Small intestine (tissue), 7 donors: ENCODE results near the gene ZNF280D. TPM values are rescaled to one million over a fixed set of nuclear protein-coding genes. Genes with fewer than 3 reads are reported as not detected.

Source experiments
- DNase-seq, 2 donors: peaks; one replicate each; pipeline versions ENCODE4 v3.0.0 to v3.0.0-alpha.2; 2013
- FAIRE-seq: peaks from 2 replicates; lab custom pipeline; 2012; peaks lifted over from hg19 to GRCh38; lab: Jason Lieb, UNC
- H3K27ac ChIP-seq, 3 donors: one replicate each; pipeline ENCODE4 v1.5.1; 2013; ENCODE audit warnings: low read length in 2 of 3, mild to moderate bottlenecking in 2 of 3, control low read depth in 1 of 3, inconsistent platforms in 1 of 3, low read depth in 1 of 3, moderate library complexity in 1 of 3
- H3K27me3 ChIP-seq, 3 donors: one replicate each; pipeline ENCODE4 v1.6.1; 2013; ENCODE audit warnings: low read length in 3 of 3, inconsistent platforms in 1 of 3; ENCODE audit not compliant: control insufficient read depth in 3 of 3, insufficient read depth in 3 of 3
- H3K36me3 ChIP-seq, 3 donors: one replicate each; pipeline ENCODE4 v1.6.1; 2013; ENCODE audit warnings: low read length in 3 of 3, inconsistent platforms in 1 of 3, low read depth in 1 of 3, mild to moderate bottlenecking in 1 of 3, moderate library complexity in 1 of 3; ENCODE audit not compliant: control insufficient read depth in 3 of 3, insufficient read depth in 2 of 3
- H3K4me1 ChIP-seq, 3 donors: one replicate each; pipeline ENCODE4 v1.6.1; 2013; ENCODE audit warnings: low read length in 2 of 3, inconsistent platforms in 1 of 3, low read depth in 1 of 3, mild to moderate bottlenecking in 1 of 3, moderate library complexity in 1 of 3; ENCODE audit not compliant: control insufficient read depth in 3 of 3, insufficient read depth in 2 of 3
- H3K4me3 ChIP-seq, 3 donors: one replicate each; pipeline ENCODE4 v1.5.1; 2013; ENCODE audit warnings: low read length in 3 of 3, control low read depth in 1 of 3, inconsistent platforms in 1 of 3, low read depth in 1 of 3, mild to moderate bottlenecking in 1 of 3, moderate library complexity in 1 of 3
- H3K9me3 ChIP-seq, 2 donors: one replicate each; pipeline ENCODE4 v1.6.1; 2013; ENCODE audit warnings: low read depth in 1 of 2, low read length in 1 of 2; ENCODE audit not compliant: control insufficient read depth in 2 of 2, insufficient read depth in 1 of 2
- WGBS, 3 donors: extraction: QIAGEN DNeasy Blood & Tissue Kit; methylation state at CpG; one replicate each; pipeline ENCODE4 v1.1.7; 2013; 5-methylcytosine and 5-hydroxymethylcytosine counted together
- polyA plus RNA-seq, 4 donors: library from polyadenylated mRNA; stranded (reverse) in 3 of 4; unstranded in 1 of 4; fragments of 200-250 nt in 3 of 4; fragments of 120-200 nt in 1 of 4; gene quantifications; one replicate each; pipeline versions ENCODE4 v1.2.1 to v1.2.3, GENCODE V29; 2013
- donor health status: healthy with polysubstance abuse.
- donor health status: control.
- donor health status: control.
- donor health status: Bipolar disorder and iron deficiency.
- donor health status: healthy.

Gene ZNF280D
- polyA plus RNA-seq, 4 donors: 6.8 to 44.4 (median 11.0) TPM

DNA sequence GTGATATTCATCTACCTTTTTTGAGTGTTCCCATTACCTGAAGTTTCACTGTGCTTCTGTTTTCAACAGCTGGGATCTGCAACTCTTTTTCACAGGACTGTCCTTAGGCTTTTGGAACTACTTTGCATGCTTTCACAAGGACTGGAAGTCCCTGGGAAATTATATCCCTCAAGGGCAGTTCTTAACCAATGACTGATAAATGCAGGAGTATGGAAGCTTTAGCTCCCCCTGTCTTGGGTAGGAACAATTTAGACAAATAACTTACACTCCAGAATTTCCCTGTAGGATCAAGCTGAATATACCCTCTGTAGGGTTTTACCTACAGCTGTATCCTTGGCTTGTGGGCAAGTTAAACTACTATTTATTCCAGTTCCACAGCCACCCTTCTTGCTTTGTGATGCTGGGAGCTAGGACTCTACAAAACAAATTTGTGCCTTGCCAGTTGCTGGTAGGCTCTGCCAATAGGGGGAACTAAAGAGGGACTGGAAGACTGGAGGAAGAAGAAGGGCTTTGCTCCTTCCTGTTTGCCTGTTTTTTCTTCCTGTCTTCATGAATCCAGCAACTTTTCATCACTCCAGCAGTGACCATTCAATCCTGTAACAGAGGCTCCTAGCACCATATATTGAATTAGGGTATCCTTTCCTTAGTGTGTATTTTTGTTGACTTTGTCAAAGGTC lies 6.8 kb upstream of the ZNF280D start:
- no peak for FAIRE-seq
- Histone ChIP-seq H3K4me1 (peaks cover 0 to 5% (median 0%) of the 10 kb centered on the region in 3 donors), H3K27me3 (no peaks in the 10 kb centered on the region), H3K9me3 (no peaks in the 10 kb centered on the region), H3K4me3 (no peak overlapping the region), H3K36me3 (no peaks in the 10 kb centered on the region), H3K27ac (no peak overlapping the region)
- no peak for DNase-seq

DNA sequence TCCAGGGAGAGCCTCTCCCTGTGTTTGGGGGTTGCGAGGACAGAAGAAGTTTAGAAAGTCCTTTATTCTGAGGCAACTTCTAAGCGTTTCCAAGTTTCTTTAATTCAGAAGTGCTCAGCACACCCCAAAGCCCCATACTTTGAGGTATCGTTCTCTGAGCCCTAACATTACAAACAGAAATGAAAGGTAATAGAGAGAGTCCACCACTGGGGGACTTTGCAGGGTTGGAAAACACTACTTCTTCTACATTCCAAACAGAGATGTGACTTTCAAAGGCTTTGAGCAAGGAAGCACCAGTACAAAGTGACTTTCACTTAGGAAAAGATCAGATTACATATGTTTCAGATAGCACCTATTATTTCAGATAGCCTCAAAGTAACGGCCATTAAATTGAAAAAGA lies 6.2 kb upstream of the ZNF280D start:
- no peaks in the 10 kb centered on the region for H3K36me3 ChIP-seq
- H3K4me1 ChIP-seq: peaks cover 0 to 5% (median 0%) of the 10 kb centered on the region in 3 donors
- 84 to 91% (median 89%) methylated on average over 4 of the region's 4 CpGs for WGBS, 3 donors
- FAIRE-seq: no peak
- no peaks in the 10 kb centered on the region for H3K9me3 ChIP-seq
- H3K27ac ChIP-seq: no peak overlapping the region
- no peak overlapping the region for H3K4me3 ChIP-seq
- no peaks in the 10 kb centered on the region for H3K27me3 ChIP-seq
- no peak for DNase-seq

DNA sequence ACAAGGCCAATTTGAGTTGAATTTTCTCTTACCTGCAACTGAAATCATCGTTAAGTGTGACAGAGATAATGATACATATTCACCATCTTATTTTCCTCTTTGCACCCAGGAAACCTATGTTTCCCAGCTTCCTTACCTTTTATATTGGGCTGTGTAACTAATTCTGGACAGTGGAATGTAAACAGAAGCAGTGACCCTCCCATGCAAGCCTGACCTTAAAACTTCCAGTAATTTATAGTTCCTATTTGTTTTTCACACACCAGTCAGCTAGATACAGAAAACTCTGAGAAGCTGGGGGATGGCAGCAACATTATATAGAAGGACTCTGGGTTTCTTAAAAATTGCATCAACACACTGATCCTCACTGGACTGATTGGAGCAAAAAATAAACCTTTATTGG lies 4.5 kb upstream of the ZNF280D start:
- H3K9me3 ChIP-seq: peaks cover 0 to 8% of the 10 kb centered on the region in 2 donors
- peaks cover 0 to 5% (median 4%) of the 10 kb centered on the region in 3 donors for H3K4me1 ChIP-seq
- H3K36me3 ChIP-seq: no peaks in the 10 kb centered on the region
- no peaks in the 10 kb centered on the region for H3K27me3 ChIP-seq
- FAIRE-seq: no peak
- H3K4me3 ChIP-seq: no peak overlapping the region
- no peak for DNase-seq
- H3K27ac ChIP-seq: no peak overlapping the region
- 74 to 92% (median 89%) methylated on average over 1 of the region's 1 CpG for WGBS, 3 donors

DNA sequence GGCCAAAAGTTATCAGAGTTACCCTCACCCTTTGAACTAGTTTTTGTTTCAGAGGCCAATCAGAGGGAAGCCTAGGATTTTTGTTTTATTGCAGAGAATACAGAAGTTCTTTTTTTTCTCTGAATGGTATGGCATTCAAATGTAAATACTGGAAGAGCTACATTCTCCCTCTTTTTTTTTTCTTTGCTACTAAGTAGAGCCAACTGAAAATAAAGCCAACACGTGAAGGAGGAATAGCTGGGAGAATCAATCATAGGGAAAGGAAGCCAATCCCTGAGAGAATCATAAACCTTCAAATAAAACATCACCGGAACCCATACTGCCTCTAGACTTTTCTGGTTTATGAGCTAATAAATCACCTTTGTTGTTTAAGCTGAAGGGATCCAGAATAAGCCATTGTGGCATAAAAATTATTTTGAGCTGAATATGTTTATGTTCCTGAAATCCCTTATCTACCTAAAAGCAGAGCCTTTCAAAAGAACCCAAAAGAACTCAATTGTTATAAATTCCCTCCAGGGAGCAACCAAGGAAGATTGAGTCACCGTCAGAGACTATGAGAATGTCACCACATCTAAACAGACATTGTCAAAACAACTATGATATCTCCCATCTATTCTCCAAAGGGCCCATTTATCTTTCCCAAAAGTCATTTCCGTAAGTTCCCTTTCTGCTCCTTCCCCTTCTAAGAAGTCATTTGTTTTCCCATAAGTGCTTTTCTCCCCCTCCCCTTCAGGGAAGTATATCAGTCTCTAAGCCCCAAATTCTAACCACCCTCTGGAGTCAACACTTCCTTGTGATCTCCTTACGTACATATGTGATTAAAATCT lies 3.8 kb upstream of the ZNF280D start:
- 67 to 86% (median 80%) methylated on average over 5 of the region's 5 CpGs for WGBS, 3 donors
- no peak for FAIRE-seq
- peaks cover 0 to 7% (median 7%) of the 10 kb centered on the region in 3 donors for H3K4me1 ChIP-seq
- H3K36me3 ChIP-seq: no peaks in the 10 kb centered on the region
- DNase-seq: no peak
- H3K27me3 ChIP-seq: no peaks in the 10 kb centered on the region
- H3K27ac ChIP-seq: peak overlapping the region in 1 of 3 donors; percentile 3
- peaks cover 0 to 8% of the 10 kb centered on the region in 2 donors for H3K9me3 ChIP-seq
- H3K4me3 ChIP-seq: no peak overlapping the region

DNA sequence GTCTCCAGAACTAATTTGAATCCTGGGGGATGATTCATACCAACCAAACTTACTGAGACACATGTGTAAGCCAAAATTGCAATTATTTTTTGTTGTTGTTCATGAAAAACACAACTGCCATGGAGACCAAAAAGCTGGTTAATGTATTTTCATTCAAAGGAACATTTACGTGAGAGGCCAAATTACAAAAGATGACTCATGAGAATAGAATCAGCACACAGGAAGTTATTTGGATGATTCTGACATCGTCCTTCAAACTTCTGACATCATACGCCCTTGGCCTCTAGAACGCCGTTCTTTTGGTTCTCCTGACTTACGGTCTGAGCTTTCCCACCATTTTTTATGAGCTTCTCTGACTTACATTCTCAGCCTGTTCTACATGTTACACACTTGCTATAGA lies 3.0 kb upstream of the ZNF280D start:
- 79 to 89% (median 85%) methylated on average over 6 of the region's 6 CpGs for WGBS, 3 donors
- FAIRE-seq: no peak
- no peak for DNase-seq

DNA sequence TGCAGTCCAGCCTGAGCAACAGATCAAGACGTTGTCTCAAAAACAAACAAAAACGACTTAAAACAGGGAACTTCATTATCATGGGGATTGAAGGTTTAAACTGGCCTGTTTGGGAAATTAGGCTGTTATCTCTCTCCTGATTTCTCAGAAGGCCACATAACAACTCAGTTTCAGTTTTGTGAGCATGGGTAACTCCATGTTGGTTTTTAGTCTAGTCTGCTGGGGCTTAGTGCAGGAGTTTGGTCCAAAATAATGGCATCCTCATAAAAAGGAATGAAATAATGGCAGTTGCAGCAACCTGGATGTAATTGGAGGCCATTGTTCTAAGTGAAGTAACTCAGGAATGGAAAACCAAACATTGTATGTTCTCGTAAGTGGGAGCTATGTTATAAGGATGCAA lies 2.3 kb upstream of the ZNF280D start:
- Histone ChIP-seq H3K36me3 (no peaks in the 10 kb centered on the region), H3K4me3 (no peak overlapping the region), H3K4me1 (peaks cover 0 to 17% (median 12%) of the 10 kb centered on the region in 3 donors), H3K27me3 (no peaks in the 10 kb centered on the region), H3K27ac (no peak overlapping the region), H3K9me3 (peaks cover 0 to 8% of the 10 kb centered on the region in 2 donors)
- no peak for DNase-seq
- WGBS, 3 donors: 52 to 62% (median 55%) methylated on average over 3 of the region's 3 CpGs
- FAIRE-seq: no peak

More for the DNA sequence above, 3.0 kb upstream of the ZNF280D start:
- peaks cover 0 to 15% (median 12%) of the 10 kb centered on the region in 3 donors for H3K4me1 ChIP-seq
- H3K27ac ChIP-seq: no peak overlapping the region
- H3K27me3 ChIP-seq: no peaks in the 10 kb centered on the region
- no peaks in the 10 kb centered on the region for H3K36me3 ChIP-seq
- H3K9me3 ChIP-seq: peaks cover 0 to 8% of the 10 kb centered on the region in 2 donors
- H3K4me3 ChIP-seq: no peak overlapping the region

DNA sequence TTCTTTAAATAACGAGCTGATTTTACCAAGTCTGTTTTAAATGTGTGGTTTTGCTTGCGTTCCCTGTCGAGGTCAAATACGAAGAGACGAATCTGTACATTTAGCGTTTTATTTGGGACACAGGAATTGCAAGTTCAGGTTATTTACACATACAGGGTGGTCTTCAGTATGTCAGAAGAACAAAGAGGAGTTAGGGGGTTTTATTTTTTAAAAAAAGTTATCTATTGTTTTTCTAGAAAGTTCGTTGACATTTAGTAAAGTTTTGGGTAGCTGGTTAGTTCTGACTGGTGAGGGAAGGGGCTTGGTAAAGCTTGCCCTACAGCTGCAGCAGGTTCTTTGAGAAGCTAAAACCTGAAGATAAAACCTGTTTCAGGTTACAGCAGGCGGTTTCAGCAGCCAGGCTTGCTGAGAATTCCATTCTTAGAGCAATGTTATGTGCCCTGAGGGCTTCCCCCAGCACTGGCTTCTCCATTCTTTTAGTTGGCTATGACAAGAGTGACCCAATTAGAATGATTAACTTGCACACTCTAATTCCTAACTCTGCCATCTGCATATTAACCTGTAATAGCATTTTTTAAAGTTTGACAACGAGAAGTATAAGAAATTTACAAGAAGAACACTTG lies 815 bp upstream of the ZNF280D start:
- WGBS, 3 donors: 91 to 94% (median 93%) methylated on average over 9 of the region's 9 CpGs

DNA sequence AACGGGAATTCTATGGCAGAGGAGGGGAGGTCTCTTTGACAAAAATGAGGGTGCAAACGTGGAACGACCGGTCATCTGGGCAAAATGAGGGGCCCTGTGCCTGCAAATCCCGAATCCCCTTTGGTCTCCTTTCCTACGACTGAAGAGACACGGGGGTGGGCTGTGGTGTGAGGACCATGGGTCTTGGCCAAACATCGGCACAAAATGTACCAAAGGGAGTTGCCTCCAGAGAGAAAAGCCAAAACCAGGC lies 498 bp downstream of the ZNF280D start:
- no peak for FAIRE-seq
- no peak for DNase-seq
- H3K9me3 ChIP-seq: peaks cover 0 to 8% of the 10 kb centered on the region in 2 donors
- no peaks in the 10 kb centered on the region for H3K27me3 ChIP-seq
- peak overlapping the region; percentile 84 to 96 (median 95) for H3K27ac ChIP-seq
- peak overlapping the region; percentile 64 to 98 (median 68) for H3K4me3 ChIP-seq
- peaks cover 0 to 17% (median 12%) of the 10 kb centered on the region in 3 donors for H3K4me1 ChIP-seq
- H3K36me3 ChIP-seq: peaks cover 0 to 3% (median 1%) of the 10 kb centered on the region in 3 donors
- 0 to 2% (median 1%) methylated on average over 8 of the region's 8 CpGs for WGBS, 3 donors

More for the DNA sequence above, 815 bp upstream of the ZNF280D start:
- Histone ChIP-seq H3K27me3 (no peaks in the 10 kb centered on the region), H3K36me3 (peaks cover 0 to 1% (median 0%) of the 10 kb centered on the region in 3 donors), H3K27ac (peak overlapping the region in 2 of 3 donors; percentile 84 to 95), H3K4me3 (peak overlapping the region in 2 of 3 donors; percentile 68 to 98), H3K9me3 (peaks cover 0 to 8% of the 10 kb centered on the region in 2 donors), H3K4me1 (peaks cover 0 to 17% (median 12%) of the 10 kb centered on the region in 3 donors)
- DNase-seq: peak in 1 of 2 donors; percentile 35
- FAIRE-seq: no peak
